HG02981 (cell line): Measurements from ENCODE around the gene KRT2.

Experiments used
- ATAC-seq: cut with Tn5 transposase; IDR thresholded peaks from one replicate; pipeline ENCODE4 v1.9.1; 2021; ENCODE audit warnings: mild to moderate bottlenecking, moderate library complexity; ENCODE audit not compliant: unreplicated experiment

The KRT2 gene

DNA sequence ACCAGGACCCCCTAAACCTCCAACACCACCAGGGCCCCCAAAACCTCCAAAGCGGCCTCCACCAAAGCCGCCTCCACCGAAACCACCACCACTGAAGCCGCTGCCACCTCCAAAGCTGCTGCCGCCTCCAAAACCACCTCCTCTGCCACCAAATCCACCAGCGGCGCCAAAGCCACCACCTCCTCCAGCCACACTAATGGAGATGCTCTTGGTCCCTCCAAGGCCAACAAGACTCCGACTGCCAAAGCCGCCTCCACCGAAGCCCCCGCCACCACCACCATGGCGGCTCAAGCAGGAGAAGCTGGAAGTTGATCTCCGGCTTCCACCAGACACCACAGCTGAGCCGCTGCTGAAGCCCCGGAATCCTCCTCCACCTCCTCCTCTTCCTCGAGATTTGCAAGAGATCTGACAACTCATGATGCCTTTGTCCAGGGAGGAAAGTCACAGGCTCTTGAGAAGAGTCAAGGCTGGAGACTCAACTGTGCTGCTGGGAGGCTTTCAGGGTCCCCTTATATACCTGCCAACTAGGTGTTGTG, at the start of gene KRT2:
Gene KRT2, minus strand, starts transcription at position 486 of the 536 bp plus-strand sequence. Its CDS starts 69 bp downstream, at position 417.
- ATAC-seq = no peak

DNA sequence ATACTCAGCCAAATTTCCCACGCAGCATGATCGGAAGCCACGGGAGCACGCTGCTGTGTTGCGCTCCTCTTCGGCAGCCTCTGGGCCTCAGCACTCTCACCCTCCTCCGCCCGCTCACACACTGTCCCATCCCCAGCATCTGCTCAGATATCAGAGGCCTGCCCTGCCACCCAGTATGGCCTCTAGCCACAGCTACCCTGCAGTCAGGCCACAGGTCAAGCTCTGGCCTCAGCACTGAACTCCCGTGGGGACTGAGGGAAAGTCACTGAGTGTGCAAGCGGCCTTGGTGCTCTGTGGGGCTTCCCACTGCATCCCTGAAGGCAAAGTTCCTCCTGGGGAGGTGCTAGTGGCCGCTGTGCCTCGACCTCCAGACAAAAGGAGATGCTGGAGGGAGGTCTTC, 49.3 kb upstream of the KRT2 start:
- no peak for ATAC-seq

DNA sequence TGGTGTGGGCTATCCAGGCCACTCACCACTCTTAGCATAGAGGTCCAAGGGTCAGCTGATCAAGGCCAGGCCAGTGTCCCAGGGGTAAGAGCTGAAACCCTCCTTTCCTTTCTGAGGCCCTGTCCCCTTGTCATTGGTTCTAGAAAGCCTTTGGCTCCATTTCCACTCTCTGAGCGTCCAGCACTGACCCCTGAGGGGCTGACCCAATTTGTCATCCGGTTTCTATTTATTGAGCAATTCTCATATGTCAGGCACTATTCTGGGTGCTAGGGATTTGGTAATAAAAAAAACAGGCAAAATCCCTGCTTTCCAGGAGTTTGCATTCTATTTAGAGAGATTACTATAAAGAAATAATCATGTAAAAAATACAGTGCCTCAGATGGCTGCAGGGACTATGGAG, 47.9 kb upstream of the KRT2 start:
- no peak for ATAC-seq

DNA sequence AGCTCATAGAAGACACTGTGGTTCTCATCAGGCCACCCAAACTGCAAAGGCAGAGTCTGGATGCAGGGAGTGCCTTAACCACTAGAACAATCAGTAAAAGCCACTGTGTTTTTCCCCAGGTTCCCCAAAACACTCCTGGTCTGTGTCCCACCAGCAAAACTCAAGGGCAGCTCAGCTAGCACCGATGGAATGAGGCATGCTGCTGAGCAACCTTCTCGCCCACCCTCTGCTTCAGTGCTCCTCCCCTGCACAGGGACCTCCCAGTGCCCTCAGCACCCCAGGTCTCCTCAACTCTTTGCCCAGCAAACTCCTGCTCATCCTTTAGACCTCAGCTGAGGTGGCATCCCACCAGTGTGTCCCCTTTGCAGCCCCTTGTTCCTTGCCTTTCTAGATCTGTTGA, 47.4 kb upstream of the KRT2 start:
- ATAC-seq = no peak

DNA sequence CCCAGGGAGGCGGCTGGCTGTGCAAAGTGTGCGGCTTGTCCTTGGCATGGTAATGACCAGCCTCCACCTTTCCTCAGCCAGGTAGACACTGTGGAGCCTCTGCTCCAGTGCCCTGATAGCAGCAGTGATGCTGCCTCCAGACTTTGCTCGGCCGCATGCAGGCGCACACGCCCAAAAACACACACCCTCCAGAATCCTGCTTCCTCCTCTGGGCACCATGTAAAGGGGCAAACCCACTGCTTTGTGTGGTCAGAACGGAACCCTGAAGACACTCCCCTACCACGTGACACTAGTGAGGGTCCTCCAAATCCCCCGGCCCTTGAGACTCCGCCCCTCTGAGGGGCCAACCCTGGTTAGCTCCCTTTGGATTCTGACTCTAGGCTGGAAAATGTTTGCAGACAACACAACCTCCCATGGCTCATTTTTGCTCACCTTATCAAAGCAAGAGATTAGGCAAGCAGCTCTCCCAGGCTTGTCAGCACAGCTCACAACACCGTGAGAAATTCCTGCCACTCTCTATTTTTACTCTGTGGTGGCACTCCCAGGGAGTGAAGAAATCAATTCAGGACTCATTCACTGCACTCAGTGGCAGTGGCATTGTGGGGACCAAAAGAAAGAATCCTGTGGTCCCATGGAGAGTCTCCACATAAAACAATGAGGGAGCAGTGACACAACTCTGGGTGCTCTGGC, 46.8 kb upstream of the KRT2 start:
- ATAC-seq = no peak

DNA sequence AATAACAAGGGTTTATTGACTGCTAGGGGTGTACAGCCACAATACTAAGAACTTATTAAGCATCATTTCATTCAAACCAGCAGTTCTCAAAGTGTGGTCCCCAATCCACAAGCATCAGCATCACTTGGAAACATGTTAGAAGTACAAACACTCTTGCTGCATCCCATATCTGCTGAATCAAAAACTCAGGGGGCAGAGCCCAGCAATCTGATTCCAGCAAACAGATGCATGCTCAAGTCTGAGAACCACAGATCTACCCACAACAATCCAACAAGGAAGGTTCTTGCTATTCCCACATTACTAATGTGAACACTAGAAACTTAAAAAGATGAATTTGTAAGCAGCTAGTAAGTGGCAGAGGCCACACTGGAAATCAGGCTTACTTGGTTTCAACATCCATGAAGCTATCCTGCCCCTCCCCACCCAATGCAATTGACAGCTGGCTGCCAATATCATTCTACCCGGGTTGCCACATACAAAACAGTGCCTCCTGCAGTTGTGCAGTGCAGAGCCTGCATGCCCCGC, 45.1 kb upstream of the KRT2 start:
- no peak for ATAC-seq

DNA sequence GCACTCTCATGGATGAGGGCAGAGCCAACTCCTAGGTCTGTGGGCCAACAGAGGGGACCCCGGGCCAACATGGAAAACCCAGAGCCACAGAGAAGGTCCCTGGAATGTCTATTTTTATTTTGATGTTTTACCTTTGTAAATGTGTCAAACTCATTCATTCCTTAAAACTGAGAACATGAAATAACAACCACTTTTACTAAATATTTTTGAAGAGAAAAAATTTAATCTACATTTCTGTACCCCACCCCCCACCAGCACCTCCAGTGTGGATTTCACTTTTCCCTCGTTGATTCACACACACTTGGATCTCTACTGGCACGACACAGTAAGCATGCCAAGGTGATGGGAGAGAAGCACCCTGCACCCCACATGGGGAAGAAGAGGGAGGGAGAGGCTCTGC, 44.6 kb upstream of the KRT2 start:
- ATAC-seq = no peak

DNA sequence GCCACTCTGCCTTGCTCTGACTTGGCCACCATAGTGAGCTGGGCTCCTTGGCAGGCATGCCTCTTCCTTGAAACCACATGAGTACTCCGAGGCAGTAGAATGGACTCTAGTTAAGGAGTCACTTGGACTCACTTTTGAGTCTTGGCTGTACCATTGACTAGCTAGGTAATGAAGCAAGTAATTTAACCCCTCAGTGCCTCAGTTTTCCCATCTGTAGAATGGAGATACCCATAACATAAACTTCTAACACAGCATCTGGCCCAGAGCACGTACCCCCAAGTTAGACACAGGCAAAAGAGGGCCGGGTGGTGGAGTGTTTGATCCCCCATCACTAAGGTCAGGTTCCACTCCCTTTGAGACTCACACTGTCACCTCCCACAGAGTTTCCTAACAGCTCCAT, 43.0 kb upstream of the KRT2 start:
- ATAC-seq = no peak

DNA sequence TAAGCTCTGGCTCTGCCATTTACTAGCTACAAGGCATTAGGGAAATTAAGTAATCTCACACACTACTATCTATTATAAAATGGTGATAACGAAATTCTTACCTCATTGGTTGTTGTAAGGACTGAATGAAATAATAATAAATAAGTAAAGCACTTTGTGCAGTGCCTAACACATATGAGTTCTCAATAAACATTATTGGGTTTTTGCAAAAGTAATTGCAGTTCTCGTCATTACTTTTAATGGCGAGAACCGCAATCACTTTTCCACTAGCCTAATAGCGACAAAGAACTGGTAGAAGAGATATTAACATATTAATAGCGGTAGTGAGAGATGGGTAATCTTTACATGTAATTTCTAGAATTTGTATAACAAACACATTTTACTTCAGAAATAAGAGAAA, 42.1 kb upstream of the KRT2 start:
- no peak for ATAC-seq

DNA sequence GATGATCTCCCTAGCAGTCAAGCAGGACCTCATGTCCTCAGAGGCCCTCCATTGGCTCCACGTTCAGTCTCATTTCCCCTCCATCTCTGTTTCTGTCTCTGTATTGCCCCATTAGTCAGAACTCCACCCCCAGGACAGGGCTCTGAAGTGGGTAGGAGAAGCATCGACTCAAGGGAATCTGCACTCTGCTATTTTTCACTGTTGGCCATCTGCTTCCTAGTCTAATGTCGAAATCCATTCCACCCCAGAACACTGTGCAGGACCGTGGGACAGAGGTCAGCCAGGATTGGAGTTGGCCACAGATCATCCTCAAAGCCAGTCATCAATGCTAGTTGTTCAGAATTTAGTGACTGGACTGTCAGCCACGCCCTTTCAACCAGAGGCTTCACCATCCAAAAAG, 41.2 kb upstream of the KRT2 start:
- ATAC-seq = no peak

DNA sequence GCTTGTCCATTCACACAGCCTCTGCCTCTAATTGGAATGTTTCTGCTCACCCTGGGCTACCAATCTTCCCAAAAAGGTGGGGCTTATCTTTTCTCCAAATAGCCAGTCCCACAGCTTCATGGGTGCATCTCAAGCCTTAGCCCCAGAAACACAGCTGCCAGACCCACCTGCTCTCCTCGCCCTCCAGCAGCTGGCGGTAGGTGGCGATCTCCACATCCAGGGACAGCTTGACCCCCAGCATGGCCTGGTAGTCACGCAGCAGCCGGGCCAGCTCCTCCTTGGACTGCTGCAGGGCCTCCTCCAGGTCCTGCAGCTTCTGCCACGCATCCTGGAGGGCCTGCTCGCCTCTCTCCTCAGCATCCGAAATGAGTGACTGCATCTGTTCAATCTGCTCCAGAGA, 40.2 kb upstream of the KRT2 start:
- no peak for ATAC-seq

DNA sequence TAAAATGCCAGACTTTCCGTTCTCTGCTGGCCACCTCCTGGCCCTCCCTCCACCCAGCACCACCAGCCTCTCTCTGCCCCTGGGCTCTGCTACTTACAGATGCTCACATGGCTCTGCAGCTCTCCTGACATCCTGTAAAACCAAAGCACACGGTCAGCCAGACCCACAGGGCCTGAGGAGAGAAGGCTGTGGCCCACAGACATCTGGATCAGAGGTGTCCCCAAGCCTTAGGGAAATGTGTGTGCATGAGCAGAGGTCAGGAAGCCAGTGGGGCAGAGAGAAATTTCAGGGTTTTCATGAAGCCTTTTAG, 39.8 kb upstream of the KRT2 start:
- ATAC-seq = no peak

DNA sequence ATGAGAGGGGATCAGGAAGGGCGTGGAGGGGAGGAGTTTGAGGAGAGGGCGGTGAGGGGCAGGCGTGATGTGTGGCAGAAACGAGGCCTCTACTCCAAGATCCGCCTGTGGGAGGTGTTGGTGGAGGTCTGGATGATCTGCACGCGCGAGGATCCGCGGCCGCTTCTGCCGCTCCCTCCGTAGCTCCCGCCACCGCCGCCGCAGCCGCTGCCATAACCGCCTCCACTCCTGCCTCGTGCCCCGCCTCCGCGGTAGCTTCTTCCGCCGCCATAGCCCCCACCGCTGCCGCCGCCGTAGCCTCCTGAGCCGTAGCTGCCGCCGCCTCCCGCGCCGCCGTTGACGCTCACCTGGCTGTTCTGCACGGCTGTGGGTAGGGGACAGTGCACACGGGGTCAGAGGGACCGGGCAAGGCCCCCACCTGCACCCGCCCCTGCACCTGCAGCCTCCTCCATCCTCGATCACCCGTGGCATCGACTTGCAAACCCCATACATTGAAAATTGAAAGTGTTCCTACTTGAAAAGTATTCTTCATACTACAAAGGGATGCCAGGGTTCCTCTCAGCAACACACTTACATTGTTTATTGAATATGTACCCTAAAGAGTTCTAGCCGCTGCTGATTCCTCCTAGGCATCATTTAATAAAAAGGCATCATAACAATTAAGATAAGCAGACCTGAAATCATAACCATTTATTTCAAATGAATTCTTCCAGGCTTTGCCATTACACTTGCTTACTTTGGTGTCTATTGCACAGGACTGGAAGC, 39.2 kb upstream of the KRT2 start:
- no peak for ATAC-seq

DNA sequence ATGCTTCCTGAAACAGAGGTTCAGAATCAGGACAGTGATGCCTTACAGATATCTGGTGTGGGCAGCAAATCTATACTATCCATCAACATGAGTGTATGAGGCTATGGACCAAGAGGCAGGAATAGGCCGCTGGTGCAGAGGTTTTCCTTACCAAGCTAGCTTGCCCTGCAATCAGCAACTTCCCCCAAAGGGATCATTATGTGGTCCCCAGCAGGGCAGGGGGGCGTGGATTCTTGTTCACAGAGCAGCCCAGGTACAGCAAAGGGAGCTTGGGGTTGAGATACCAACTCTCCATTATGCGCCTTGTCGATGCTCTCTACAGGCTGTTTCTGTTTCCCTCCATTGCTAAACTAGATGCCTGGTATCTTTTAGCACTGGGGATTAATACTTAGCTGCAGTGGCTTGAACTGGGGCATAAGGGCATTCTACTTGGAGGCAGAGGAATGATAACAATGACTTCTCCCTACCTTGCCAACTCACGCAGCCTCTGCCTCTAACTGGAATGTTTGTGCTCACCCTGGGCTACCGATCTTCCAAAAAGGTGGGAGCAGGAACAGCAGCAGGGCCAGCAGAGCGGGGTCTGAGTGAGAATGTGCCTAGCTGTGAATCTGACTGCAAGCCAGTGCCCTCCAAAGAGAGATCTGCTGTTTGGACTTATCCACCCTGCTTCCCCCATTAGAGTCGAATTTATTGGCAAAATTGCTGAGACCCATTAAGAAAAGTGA, 38.5 kb upstream of the KRT2 start:
- ATAC-seq = no peak

DNA sequence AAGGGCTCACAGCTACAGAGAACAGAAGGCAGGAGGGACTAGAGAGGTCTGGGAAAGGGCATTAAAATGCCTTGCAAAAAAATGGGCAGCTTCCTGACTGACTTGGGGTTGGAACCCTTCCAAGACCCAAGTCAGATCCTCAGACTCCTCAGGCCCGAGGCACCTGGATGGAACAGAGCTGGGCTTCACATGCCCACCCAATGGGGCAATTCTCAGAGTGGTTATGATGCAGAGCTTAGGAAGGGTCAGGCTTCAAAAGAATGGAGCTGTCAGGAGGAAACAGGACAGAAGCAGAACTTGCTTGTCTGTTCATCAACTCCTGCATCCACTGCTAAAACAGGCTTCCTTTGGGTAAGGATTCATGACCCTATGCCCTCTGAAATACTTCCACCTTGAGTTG, 37.9 kb upstream of the KRT2 start:
- ATAC-seq = no peak

DNA sequence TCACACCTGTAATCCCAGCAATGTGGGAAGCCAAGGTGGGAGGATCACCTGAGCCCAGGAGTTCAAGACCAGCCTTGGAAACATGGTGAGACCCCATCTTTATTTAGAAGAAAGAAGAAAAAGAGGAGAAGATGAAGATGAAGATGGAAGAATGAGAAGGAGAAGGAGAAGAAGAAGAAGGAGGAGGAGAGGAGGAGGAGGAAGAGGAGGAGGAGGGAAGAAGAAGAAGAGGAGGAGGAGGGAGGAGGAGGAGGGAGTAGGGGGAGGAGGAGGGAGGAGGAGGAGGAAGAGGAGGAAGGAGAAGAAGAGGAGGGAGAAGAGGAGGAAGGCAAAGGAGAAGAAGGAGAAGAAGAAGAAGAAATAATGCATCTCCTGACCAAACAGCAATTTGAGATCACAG, 37.2 kb upstream of the KRT2 start:
- no peak for ATAC-seq

DNA sequence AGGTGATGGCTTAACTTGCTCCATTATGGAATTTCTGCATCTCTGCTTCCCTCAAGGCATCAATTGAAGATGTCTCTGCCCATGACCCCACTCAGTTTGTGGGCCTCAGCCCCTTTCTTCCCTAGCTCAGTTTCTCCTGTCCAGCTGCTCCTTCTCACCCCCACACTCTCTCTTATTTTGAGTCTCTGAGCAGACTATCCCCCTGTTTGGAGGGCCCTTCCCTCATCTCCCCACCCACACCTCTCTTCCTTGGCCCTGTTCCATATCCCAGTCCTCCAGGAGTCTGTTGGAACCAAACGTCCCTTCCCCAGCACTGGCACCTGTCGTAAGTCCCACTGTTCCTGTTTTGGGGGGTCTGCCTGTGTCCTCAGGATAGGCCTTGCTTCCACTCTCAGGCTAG, 36.5 kb upstream of the KRT2 start:
- ATAC-seq = no peak

DNA sequence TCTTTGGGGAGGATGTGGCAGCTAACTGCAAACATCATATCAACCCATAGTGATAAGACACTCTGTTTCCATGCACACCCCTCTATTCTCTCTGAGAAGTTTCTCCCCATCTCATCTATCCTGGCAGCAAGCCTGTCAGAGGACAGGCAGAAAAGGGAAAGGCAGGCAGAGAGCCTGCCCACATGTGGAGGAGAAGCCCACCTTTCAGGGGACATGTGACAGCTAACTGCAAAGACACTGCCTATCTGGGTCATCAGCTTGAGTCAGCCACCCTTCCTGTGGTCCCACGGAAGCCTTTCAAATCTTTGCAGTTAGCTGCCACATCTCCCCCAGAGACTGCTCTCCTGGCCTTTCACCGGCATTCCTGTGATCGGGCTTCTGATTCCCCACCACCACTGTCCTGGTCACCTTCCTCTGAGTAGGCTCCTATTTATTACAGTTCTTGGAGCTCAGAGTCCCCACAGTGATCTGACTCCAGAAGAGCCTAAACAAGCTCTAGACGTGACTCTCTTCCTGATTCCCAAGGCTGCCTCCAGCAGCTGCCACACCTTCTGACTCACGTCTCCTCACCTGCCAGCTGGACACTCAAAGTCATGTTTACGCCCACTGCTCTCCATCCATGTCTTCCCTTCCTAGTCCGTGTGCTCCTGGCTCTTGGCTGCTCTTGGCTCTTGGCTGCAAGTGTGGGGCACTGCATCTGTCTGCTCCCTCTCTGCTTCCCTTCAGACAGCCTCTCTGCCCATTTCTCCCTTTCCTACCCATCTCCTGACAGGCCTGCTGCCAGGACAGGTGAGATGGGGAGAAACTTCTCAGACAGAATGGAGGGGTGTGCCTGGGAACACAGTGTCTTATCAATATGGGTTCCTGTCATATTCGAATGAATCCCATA, 35.7 kb upstream of the KRT2 start:
- ATAC-seq = no peak

DNA sequence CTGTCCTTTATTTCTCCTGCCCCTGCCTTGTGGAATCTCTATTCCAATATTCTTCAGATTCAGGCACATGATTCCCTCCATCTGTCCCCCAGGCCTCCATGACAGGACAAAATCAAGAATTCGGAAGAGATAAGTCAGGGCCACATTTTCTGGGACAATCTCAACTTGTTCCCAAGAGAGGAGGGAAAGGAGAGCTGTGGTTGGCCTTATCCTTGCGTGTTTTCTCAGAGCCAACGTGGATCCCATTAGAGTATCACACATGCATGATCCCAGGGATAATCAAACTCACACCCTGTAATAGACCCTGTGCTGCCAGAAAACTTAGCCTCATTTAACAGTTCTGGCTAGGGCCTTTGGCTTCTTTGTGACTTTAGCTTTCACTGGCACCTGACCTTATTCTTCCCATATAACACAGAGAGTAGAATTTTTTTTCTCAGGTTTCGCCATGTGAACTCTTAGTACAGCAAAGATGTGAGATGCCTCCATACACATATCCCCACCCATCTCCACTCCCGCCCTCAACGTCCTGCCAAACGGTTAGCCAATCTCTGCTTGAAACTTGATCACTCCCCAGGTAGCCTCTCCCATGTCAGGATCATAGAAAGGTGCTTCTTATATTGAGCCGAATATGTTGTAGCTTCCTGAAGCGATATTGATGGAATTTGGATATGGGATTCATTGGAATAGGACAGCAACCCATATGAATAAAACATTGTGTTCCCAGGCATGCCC, 34.9 kb upstream of the KRT2 start:
- ATAC-seq = no peak

DNA sequence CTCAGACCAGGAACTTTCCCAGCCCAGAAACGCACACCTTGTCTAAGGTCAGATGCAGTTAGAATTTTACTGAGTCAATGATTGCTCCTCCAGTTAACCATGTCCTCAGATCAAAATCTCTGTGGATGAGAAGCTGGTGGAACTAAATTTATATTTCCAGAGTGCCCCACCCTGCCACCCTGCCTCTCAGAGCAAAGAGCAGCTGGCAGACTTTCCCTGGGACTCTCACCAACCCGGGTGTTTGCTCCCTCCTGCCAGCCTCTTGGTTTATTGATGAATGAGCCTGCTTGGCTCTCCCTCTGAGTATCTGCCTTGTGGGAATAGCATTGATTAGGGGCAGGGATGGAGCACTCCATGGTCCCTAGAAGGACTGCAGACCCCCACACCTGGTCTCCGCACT, 34.1 kb upstream of the KRT2 start:
- ATAC-seq = no peak
